ENCODE data around the gene MCM3AP.
"Not testable (repeated sequence)": the region's sequence is repeated elsewhere in the genome, so short reads cannot be mapped to it uniquely, and the experiment has no call there.

MCM3AP gene

GRCh38 chr21:46243960-46244361, 41.5 kb downstream of the MCM3AP start:
- Mint-ChIP-seq H3K36me3 (ENCODE audit: low read depth) (peaks cover 73% of the 10 kb centered on the region), H3K27me3 (ENCODE audit: low read depth, poor library complexity) (no peaks in the 10 kb centered on the region), H3K4me3 (no peak overlapping the region), H3K27ac (no peak overlapping the region), H3K9me3 (no peaks in the 10 kb centered on the region), H3K4me1 (no peaks in the 10 kb centered on the region)
- no peak for TF ChIP-seq CTCF (IDR thresholded peaks at IDR 0.05)
- DNase-seq = no peak

DNA sequence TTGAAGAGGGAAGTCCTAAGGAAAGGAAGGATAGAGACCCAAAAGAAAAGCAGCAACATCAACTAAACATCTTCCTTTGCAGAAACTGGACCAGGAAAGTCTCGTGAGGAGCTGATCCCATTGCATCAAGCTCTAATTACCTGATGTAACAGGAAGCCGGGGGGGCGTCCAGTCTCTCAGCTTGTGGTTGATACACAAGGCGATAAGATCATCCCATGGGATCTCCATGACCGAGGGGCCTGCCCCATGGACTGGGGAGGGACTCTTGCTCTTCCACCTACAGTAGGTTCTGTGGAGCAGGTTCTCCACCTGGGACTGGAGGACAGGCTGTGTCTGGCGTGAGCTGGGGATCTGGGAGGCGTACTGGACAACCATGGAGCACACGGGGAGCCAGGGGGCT, 42.1 kb downstream of the MCM3AP start:
- peak overlapping the region; percentile 82 for H3K27ac Mint-ChIP-seq
- H3K4me3 Mint-ChIP-seq = no peak overlapping the region
- no peak for TF ChIP-seq CTCF (IDR thresholded peaks at IDR 0.05)
- no peaks in the 10 kb centered on the region for H3K27me3 Mint-ChIP-seq (ENCODE audit: low read depth, poor library complexity)
- H3K36me3 Mint-ChIP-seq (ENCODE audit: low read depth) = peaks cover 73% of the 10 kb centered on the region
- H3K9me3 Mint-ChIP-seq = no peaks in the 10 kb centered on the region
- no peak for DNase-seq
- H3K4me1 Mint-ChIP-seq = no peaks in the 10 kb centered on the region

DNA sequence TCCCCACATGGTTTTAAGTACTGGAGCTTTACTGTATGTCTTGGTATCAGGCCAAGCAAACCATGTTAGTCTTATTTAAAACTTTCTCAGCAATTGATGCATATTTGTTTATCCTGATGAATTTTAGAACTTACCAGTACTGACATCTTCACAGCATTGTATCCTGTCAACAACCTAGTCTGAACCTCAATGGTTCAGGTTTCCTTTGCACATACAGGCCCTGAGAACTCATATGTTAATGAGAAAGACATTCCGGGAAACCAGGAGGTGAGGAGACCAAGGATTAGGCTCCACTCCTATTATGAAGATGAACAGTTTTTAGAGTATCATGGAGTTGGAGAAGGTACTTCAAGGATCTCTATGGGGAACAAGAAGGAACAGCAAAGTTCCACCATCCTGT, 43.8 kb downstream of the MCM3AP start:
- not testable (repeated sequence) for H3K9me3 Mint-ChIP-seq; H3K27ac Mint-ChIP-seq; H3K27me3 Mint-ChIP-seq (ENCODE audit: low read depth, poor library complexity); DNase-seq; H3K4me3 Mint-ChIP-seq; H3K4me1 Mint-ChIP-seq
- H3K36me3 Mint-ChIP-seq (ENCODE audit: low read depth) = peaks cover 72% of the 10 kb centered on the region

DNA sequence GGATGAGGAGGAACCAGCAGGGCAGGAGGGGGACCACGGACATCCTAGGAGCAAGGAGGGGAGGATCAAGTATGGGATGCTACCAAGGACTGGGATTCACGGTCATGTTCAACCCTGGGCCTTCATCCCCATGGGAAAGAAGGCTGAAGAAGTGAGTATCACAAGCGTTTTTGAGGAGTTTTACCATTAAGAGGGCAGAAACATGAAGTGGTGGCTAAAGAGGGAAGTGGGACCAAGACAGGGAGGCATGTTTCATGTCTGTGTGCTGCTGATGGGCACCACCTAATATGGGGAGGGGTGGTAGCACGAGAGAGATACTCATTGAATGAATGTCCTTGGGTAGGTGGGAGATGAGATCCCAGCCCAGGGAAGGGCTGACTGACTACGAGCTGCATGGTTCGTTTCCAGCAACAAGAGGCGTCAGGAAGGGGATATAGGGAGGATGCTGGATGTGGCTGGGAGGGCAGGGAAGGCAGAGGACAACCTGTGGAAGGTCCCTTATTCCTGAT, 45.5 kb downstream of the MCM3AP start:
- H3K36me3 Mint-ChIP-seq (ENCODE audit: low read depth) = peaks cover 77% of the 10 kb centered on the region
- no peak for DNase-seq
- H3K27ac Mint-ChIP-seq = peak overlapping the region; percentile 58
- H3K4me1 Mint-ChIP-seq = no peaks in the 10 kb centered on the region
- H3K27me3 Mint-ChIP-seq (ENCODE audit: low read depth, poor library complexity) = no peaks in the 10 kb centered on the region
- H3K4me3 Mint-ChIP-seq = no peak overlapping the region
- peaks cover 6% of the 10 kb centered on the region for H3K9me3 Mint-ChIP-seq
- TF ChIP-seq CTCF (IDR thresholded peaks at IDR 0.05) = no peak

- Mint-ChIP-seq H3K4me3 (no peak overlapping the region), H3K4me1 (no peaks in the 10 kb centered on the region), H3K9me3 (peaks cover 30% of the 10 kb centered on the region), H3K27ac (no peak overlapping the region), H3K36me3 (ENCODE audit: low read depth) (peaks cover 85% of the 10 kb centered on the region), H3K27me3 (ENCODE audit: low read depth, poor library complexity) (no peaks in the 10 kb centered on the region)
- no peak for TF ChIP-seq CTCF (IDR thresholded peaks at IDR 0.05)
- no peak for DNase-seq
Observed at GRCh38 chr21:46237474-46237873, 47.9 kb downstream of the MCM3AP start.

DNA sequence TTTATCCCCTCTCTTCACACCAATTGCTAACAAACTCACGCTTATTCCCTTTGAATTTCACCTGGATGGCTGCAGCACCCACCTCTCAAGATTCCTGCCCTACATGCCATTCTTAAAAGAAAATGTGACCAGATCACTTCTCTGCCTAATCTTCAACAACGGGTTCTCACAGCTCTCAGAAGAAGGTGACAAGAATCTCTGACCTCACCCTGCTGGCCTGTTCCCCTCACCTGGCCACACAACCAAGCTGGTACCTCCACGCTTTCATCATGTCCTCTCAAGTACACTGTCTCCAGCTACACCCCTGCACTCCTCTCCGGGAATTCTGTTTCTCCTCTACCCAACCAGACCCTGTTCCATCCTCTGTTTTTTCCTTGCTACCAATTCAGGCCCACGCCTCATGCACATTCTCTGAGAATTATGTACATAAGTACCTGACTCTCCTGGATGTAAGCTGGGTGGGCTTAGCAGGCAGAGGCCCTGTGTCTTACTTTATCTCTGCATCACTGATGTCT, 50.9 kb downstream of the MCM3AP start:
- Mint-ChIP-seq H3K4me3 (no peak overlapping the region), H3K4me1 (peaks cover 8% of the 10 kb centered on the region), H3K27ac (no peak overlapping the region), H3K36me3 (ENCODE audit: low read depth) (peaks cover 89% of the 10 kb centered on the region), H3K27me3 (ENCODE audit: low read depth, poor library complexity) (no peaks in the 10 kb centered on the region), H3K9me3 (peaks cover 60% of the 10 kb centered on the region)
- TF ChIP-seq CTCF (IDR thresholded peaks at IDR 0.05) = no peak
- DNase-seq = no peak

Measured in nephron progenitor cell (in vitro differentiated cells).